HUES48 (cell line): ENCODE data around the gene CFAP47.
"Not testable (repeated sequence)": the region's sequence is repeated elsewhere in the genome, so short reads cannot be mapped to it uniquely, and the experiment has no call there.

Experiments
- H3K27ac ChIP-seq: one replicate; pipeline ENCODE4 v1.7.0; 2013; ENCODE audit warnings: low read depth, low read length, inconsistent platforms
- H3K27me3 ChIP-seq: 2 replicates; pipeline ENCODE4 v1.6.1; 2013; ENCODE audit warnings: mild to moderate bottlenecking, low read length; ENCODE audit not compliant: control insufficient read depth, insufficient read depth
- H3K36me3 ChIP-seq: 2 replicates; pipeline ENCODE4 v1.6.1; 2013; ENCODE audit warnings: low read length; ENCODE audit not compliant: control insufficient read depth, insufficient read depth
- H3K4me1 ChIP-seq: 2 replicates; pipeline ENCODE4 v1.6.1; 2013; ENCODE audit warnings: mild to moderate bottlenecking, low read length; ENCODE audit not compliant: control insufficient read depth, insufficient read depth
- H3K4me3 ChIP-seq: 2 replicates; pipeline ENCODE4 v1.5.1; 2013; ENCODE audit warnings: mild to moderate bottlenecking, low read depth, low read length
- H3K9ac ChIP-seq: 2 replicates; pipeline ENCODE4 v1.6.1; 2013; ENCODE audit warnings: mild to moderate bottlenecking, low read depth, low read length, moderate library complexity
- H3K9me3 ChIP-seq: 2 replicates; pipeline ENCODE4 v1.6.1; 2013; ENCODE audit warnings: low read length; ENCODE audit not compliant: control insufficient read depth, insufficient read depth

Gene CFAP47, protein sequence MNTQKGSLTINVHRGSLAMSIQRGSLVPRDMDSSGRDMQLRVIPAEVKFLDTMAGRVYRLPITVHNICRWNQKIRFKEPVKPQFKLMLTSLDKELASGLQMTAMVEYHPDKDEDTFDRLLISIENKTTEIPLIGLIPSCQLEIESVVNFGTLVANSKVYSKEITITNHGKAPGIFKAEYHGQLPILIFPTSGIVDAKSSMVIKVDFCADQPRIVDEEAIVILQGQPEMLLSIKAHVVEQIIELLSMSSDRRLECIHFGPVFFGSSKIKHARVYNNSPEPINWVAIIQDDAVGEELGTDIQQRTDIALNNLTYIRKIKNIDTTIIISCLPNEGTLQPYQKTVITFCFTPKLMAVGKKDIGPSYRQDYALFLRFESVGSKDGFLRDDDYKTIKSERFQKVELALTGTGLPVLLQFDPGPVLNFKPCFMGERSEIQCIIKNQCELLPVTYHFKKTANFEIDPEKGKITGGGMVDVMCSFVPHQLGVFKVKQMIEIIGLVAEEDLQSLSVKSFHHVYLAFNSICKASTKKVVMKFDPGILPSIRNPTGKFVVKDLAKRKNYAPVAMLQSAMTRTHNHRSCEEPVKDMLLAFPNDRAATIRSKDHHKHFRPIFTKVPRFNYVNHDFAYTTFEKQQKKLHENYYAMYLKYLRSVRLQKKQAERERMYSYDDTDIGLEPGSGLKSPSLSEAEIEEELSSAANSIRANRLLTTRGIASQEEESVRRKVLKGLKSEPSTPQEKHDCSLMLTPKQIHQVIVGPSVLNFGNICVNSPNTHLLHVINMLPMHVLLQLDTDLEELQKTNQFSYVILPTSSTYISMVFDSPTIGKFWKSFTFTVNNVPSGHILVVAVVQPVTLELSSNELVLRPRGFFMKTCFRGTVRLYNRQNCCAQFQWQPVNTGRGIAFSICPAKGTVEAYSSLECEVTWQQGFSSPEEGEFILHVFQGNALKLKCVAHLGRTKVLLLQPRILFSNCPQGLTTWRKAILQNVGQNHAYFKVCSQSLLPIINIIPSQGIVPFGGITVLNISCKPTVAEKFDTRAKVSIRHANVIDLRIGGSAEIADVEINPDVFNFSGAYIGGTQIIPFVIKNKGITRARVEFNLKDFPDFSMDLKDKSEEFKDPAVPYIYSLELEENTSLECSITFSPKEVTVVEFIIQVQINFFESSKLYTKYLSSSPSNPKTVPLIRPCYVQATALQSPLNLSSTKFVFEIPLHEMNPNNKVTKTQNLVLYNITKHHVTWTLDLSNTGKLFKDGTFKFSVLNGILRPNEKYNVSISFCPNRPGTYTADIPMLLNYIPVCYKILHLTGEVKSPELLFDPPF (N-terminal part only)

DNA sequence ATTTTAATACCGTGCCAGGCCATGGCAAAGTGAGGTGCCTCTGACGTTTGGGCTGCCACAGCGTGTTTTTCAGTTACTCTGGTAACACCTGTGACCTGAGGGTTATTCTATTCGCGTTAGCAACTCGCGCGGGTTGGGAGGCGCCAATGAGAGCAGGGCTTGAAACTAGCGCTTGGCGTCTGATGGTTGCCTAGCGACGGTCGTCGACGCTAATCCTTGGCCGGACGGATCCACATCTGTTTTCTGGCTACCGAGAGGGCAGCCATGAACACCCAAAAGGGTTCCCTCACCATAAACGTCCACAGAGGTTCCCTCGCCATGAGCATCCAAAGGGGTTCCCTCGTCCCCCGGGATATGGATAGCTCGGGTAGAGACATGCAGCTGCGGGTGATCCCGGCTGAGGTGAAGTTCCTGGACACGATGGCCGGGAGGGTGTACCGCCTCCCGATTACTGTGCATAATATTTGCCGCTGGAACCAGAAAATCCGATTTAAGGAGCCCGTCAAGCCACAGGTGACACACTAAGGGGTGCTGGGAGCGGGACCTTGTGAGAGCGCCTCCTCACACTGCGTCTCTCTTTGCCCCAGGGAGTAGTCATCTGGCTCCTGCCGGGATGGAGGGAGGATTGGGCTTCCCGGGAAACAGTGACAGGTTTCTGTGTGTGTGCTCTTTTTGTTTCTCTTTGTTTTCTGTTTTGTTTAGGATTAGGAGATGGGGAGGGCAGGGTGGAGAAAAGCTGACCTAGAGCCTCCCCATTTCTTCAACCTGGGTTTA lies at the start of gene CFAP47:
TSS of gene CFAP47 (plus strand) at position 199 of the 774 bp plus-strand sequence. CDS start at position 265, 66 bp downstream.
- H3K4me3 ChIP-seq: peak within 1 kb of the TSS; percentile 79
- peaks cover 11% of the 10 kb centered on the region for H3K27me3 ChIP-seq
- no peak within 1 kb of the TSS for H3K9ac ChIP-seq
- no peaks in the 10 kb centered on the region for H3K36me3 ChIP-seq
- H3K4me1 ChIP-seq: no peaks in the 10 kb centered on the region
- no peak within 1 kb of the TSS for H3K27ac ChIP-seq
- H3K9me3 ChIP-seq: peaks cover 6% of the 10 kb centered on the region; the same call in 1 of the 2 replicates

DNA sequence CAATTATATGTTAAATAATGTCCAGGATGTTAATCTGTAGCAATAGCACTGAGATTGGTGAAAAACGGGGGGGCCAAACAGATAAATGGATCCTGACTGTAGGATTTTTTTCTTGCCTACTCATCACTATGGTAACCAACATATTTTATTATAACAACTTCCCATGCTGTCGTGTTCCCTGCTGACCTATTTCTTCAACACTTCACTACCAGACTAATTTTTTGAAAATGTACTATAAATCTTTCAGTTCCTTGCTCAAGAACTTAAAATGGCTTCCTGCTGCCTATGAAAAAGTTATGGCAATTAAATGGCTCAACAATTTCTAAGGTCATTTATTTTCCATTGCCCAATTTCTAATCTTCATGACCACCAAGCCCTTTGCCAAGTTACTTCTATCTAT lies 38.9 kb upstream of the CFAP47 start:
- Histone ChIP-seq H3K27me3 (no peaks in the 10 kb centered on the region), H3K27ac (no peak overlapping the region), H3K4me3 (no peak overlapping the region), H3K9me3 (no peaks in the 10 kb centered on the region), H3K36me3 (no peaks in the 10 kb centered on the region), H3K9ac (no peak overlapping the region), H3K4me1 (no peaks in the 10 kb centered on the region)

DNA sequence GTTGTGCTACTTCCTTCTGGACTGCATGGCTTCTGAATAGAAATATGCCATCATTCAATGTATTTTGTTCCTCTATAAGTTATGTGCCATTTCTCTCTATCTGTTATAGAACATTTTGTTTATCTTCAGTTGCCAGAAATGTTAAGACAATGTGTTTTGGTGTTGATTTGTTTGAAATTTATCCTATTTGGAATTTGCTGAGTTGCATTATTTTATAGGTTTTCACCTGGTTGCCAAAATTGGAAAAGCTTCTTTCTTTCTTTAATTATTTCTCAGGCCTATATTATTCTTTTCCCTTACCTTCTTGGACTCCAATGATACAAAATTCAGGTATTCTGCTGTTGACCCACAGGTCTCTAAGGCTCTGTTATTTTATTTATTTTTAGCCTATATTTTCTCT lies 33.4 kb upstream of the CFAP47 start:
- H3K4me3 ChIP-seq: no peak overlapping the region
- no peaks in the 10 kb centered on the region for H3K36me3 ChIP-seq
- H3K9me3 ChIP-seq: no peaks in the 10 kb centered on the region
- no peaks in the 10 kb centered on the region for H3K4me1 ChIP-seq
- H3K27me3 ChIP-seq: no peaks in the 10 kb centered on the region
- no peak overlapping the region for H3K9ac ChIP-seq
- no peak overlapping the region for H3K27ac ChIP-seq

DNA sequence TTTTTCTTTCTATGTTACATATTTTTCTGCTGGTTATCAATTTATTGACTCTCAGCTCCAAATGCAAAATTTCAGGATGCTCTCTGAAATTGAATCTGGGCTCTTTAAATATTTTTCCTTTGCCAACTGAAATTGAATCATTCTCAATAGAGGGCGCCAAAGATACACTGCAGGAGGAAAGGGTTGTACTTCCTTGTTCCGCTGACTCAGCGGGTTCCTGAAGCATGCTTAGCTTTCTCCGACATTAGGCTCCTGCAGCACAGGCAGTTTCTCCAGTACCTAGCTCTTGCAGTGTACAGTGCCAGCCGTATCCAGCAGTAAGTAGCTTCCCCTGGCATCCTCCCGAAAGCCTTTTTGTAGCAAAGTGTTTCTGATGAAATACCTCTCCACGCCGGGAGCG lies 28.8 kb upstream of the CFAP47 start:
- Histone ChIP-seq H3K9ac (no peak overlapping the region), H3K27me3 (no peaks in the 10 kb centered on the region), H3K4me1 (no peaks in the 10 kb centered on the region), H3K27ac (no peak overlapping the region), H3K36me3 (no peaks in the 10 kb centered on the region), H3K4me3 (no peak overlapping the region), H3K9me3 (no peaks in the 10 kb centered on the region)

DNA sequence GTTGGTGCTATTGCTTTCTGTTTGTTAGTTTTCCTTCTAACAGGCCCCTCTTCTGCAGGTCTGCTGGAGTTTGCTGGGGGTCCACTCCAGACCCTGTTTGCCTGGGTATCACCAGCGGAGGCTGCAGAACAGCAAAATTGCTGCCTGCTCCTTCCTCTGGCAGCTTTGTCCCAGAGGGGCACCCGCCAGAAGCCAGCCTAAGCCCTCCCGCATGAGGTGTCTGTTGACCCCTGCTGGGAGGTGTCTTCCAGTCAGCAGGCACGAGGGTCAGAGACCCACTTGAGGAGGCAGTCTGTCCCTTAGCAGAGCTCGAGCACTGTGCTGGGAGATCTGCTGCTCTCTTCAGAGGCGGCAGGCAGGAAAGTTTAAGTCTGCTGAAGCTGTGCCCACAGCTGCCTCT lies 67.3 kb downstream of the CFAP47 start:
- H3K4me1 ChIP-seq, H3K27ac ChIP-seq, H3K4me3 ChIP-seq, H3K9me3 ChIP-seq, H3K27me3 ChIP-seq, H3K36me3 ChIP-seq, H3K9ac ChIP-seq: not testable (repeated sequence)

DNA sequence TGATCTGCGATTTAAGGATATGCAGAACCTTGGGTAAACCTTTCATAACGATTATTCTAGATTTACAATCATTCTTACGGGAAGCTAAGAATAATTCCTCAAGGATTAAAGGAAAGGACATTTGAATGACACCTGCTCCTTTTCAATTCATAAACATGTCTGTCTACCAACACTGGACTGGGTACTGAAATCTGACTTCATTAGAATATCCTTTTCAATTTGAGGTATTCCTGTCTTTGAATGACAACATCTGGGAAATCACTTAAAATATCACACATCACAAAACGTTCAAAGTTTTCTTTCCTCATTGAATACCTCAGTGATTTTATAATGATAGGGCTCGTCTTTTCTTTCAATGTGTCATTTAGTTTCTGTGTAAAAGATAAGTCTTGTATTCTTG lies 87.7 kb downstream of the CFAP47 start:
- Histone ChIP-seq H3K9ac (no peak overlapping the region), H3K4me3 (no peak overlapping the region), H3K36me3 (no peaks in the 10 kb centered on the region), H3K27ac (no peak overlapping the region), H3K4me1 (no peaks in the 10 kb centered on the region), H3K27me3 (no peaks in the 10 kb centered on the region), H3K9me3 (no peaks in the 10 kb centered on the region)

DNA sequence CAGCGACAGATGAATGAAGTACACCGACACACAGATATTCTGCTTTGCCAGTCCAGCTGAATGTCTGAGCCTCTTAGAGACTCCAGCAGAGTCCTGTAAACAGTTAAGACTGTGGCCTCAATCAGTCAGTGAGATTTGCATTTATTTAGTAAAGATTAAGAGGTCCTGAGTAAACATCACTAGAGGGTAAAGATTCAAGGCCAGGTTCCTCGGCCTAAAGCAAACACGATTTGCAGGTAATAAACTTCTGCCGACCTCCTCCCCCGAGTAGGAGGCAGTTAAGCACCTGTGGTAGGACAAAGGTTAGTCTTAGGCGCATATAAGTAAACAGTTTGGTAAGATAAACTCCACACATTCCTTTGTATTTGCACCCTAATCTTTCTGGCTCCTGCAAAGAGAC lies 99.6 kb downstream of the CFAP47 start:
- Histone ChIP-seq H3K27me3 (peaks cover 59% of the 10 kb centered on the region), H3K36me3 (no peaks in the 10 kb centered on the region), H3K9me3 (no peaks in the 10 kb centered on the region), H3K4me1 (peaks cover 9% of the 10 kb centered on the region), H3K27ac (no peak overlapping the region), H3K9ac (no peak overlapping the region), H3K4me3 (no peak overlapping the region)

DNA sequence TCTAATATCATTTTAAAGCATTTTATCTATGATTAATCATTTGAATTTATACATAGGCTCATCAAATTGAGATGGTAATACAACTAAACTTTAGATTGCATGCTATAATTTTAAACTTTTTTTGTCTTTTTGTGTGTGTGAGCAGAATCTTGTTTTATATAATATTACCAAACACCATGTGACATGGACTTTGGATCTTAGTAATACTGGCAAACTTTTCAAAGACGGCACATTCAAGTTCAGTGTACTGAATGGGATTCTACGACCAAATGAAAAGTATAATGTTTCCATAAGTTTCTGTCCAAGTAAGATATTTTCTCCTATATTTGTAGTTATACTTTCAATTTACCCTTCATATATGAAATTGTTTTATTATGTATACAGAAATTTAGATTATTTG lies 116.0 kb downstream of the CFAP47 start:
- H3K27me3 ChIP-seq: no peaks in the 10 kb centered on the region
- H3K9me3 ChIP-seq: no peaks in the 10 kb centered on the region
- H3K9ac ChIP-seq: no peak overlapping the region
- no peaks in the 10 kb centered on the region for H3K4me1 ChIP-seq
- no peak overlapping the region for H3K27ac ChIP-seq
- H3K36me3 ChIP-seq: no peaks in the 10 kb centered on the region
- no peak overlapping the region for H3K4me3 ChIP-seq

DNA sequence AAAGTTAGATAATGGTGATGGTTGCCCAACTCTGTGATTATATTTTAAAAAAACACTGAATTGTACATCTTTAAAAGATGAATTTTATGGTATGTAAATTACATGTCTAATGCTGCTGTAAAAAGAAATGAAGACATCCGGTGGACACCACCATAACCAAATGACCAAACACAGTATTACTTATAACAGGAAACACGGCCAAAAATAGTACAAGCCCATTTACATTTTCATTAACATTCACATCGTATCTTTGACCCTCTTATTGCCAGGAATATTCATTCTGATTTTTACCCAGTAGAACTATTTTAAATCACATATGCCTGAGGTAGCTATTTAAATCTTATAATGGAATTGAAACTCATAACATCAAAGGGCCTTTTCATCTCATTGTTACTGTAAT lies 143.2 kb downstream of the CFAP47 start:
- Histone ChIP-seq H3K9me3 (no peaks in the 10 kb centered on the region), H3K36me3 (no peaks in the 10 kb centered on the region), H3K4me1 (no peaks in the 10 kb centered on the region), H3K27me3 (no peaks in the 10 kb centered on the region), H3K4me3 (no peak overlapping the region), H3K9ac (no peak overlapping the region), H3K27ac (no peak overlapping the region)

DNA sequence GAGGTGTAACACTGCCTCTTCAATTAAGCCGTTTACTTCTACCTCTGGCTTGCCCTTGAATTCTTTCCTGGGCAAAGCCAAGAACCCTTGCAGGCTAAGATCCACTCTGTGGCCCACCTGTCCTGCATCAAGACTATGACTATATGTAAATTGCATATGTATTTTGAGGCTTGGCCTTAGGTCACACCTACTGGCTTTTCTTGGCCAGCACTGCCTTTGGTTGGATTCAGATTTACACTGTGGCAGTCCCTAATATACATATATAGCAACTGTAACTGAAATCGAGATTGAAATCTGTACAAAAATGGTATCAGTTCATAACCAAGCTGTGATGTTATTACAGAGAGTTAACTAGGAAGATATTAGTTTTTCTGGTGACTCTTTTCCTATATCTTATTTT lies 151.5 kb downstream of the CFAP47 start:
- H3K27ac ChIP-seq: no peak overlapping the region
- no peaks in the 10 kb centered on the region for H3K36me3 ChIP-seq
- H3K27me3 ChIP-seq: no peaks in the 10 kb centered on the region
- H3K9ac ChIP-seq: no peak overlapping the region
- no peaks in the 10 kb centered on the region for H3K9me3 ChIP-seq
- H3K4me1 ChIP-seq: no peaks in the 10 kb centered on the region
- H3K4me3 ChIP-seq: no peak overlapping the region
